Suprapubic skin (tissue), 4 donors: Measurements from ENCODE around the gene PPP1R2. TPM values are rescaled to one million over a fixed set of nuclear protein-coding genes. Genes with fewer than 3 reads are reported as not detected.

Source experiments
- DNase-seq, 2 donors: peaks; one replicate each; pipeline ENCODE4 v3.0.0-alpha.2; 2019; ENCODE audit warnings: low spot score in 2 of 2
- H3K27ac ChIP-seq: fragments of 200-600 bp; sonication (generic); one replicate; pipeline ENCODE4 v1.5.1; 2019
- H3K27me3 ChIP-seq: fragments of 200-600 bp; sonication (generic); one replicate; pipeline ENCODE4 v1.5.1; 2019
- H3K36me3 ChIP-seq: fragments of 200-600 bp; sonication (generic); one replicate; pipeline ENCODE4 v1.5.1; 2019
- H3K4me1 ChIP-seq: fragments of 200-600 bp; sonication (generic); one replicate; pipeline ENCODE4 v1.5.1; 2019
- H3K4me3 ChIP-seq: fragments of 200-600 bp; sonication (generic); one replicate; pipeline ENCODE4 v1.5.1; 2019; ENCODE audit warnings: mild to moderate bottlenecking
- H3K9me3 ChIP-seq: fragments of 200-600 bp; sonication (generic); one replicate; pipeline ENCODE4 v1.5.1; 2019
- EP300 ChIP-seq: sonication (generic); formaldehyde crosslinking; IDR thresholded peaks from one replicate; pipeline ENCODE4 v1.6.1; 2017; ENCODE audit warnings: antibody characterized with exemption
- POLR2A ChIP-seq, 2 donors: fragments of 450-650 bp; IDR thresholded peaks; one replicate each; pipeline ENCODE4 v1.6.1; 2017; ENCODE audit warnings: antibody characterized with exemption in 2 of 2, mild to moderate bottlenecking in 2 of 2, moderate library complexity in 2 of 2
- POLR2AphosphoS5 ChIP-seq, 3 donors: sonication (generic); formaldehyde crosslinking; IDR thresholded peaks; one replicate each; pipeline ENCODE4 v1.6.1; 2017; ENCODE audit warnings: antibody characterized with exemption in 3 of 3
- WGBS: methylation state at CpG from one replicate; pipeline ENCODE4 v1.1.5; 2018; 5-methylcytosine and 5-hydroxymethylcytosine counted together
- total RNA-seq, 4 donors: library from RNA; depleted of rRNA; stranded (reverse); fragments of >200 nt; gene quantifications; one replicate each; pipeline ENCODE4 v1.1.0, GENCODE V29; 2016
- TF ChIP-seq, protein P1 (sequence below), 2 donors: fragments of 200-600 bp in 1 of 2; fragments of 450-650 bp in 1 of 2; sonication (generic) in 1 of 2; IDR thresholded peaks; one replicate each; pipeline ENCODE4 v1.5.1; 2016 to 2019; ENCODE audit warnings: antibody characterized with exemption in 2 of 2, mild to moderate bottlenecking in 1 of 2, moderate library complexity in 1 of 2

PPP1R2 gene
- total RNA-seq, 4 donors from 2014 or later, result 61.7 to 96.0 (median 71.4) TPM

DNA sequence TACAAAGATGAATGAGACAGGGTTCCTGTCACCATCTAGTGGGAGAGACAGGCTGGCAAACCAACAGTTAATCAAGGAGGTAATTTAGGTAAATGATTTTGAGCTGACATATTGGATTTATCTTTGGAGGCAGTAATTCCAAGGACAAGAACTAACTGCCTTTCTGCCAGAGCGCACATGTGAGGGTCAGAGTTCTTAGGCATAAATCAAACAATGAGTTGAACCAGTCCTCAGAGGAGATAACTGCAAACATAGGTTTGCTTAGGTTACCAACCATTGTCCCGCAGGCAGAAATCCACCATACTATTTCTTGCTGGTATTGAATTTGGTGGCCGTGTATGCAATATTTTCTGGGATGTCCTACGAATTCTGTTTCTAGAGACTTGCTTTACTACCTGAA, 14.2 kb upstream of the PPP1R2 start:
- no peak overlapping the region for H3K27ac ChIP-seq
- TF ChIP-seq EP300 (no peak), POLR2A (IDR thresholded peaks at IDR 0.05) (no peak)
- TF ChIP-seq, protein P1, sequence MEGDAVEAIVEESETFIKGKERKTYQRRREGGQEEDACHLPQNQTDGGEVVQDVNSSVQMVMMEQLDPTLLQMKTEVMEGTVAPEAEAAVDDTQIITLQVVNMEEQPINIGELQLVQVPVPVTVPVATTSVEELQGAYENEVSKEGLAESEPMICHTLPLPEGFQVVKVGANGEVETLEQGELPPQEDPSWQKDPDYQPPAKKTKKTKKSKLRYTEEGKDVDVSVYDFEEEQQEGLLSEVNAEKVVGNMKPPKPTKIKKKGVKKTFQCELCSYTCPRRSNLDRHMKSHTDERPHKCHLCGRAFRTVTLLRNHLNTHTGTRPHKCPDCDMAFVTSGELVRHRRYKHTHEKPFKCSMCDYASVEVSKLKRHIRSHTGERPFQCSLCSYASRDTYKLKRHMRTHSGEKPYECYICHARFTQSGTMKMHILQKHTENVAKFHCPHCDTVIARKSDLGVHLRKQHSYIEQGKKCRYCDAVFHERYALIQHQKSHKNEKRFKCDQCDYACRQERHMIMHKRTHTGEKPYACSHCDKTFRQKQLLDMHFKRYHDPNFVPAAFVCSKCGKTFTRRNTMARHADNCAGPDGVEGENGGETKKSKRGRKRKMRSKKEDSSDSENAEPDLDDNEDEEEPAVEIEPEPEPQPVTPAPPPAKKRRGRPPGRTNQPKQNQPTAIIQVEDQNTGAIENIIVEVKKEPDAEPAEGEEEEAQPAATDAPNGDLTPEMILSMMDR (IDR thresholded peaks at IDR 0.05), result no peak
- no peaks in the 10 kb centered on the region for H3K4me1 ChIP-seq
- no peak for DNase-seq
- no peaks in the 10 kb centered on the region for H3K36me3 ChIP-seq
- H3K27me3 ChIP-seq, result no peaks in the 10 kb centered on the region
- no peak overlapping the region for H3K4me3 ChIP-seq
- 68% methylated on average over 4 of the region's 4 CpGs for WGBS
- no peaks in the 10 kb centered on the region for H3K9me3 ChIP-seq

DNA sequence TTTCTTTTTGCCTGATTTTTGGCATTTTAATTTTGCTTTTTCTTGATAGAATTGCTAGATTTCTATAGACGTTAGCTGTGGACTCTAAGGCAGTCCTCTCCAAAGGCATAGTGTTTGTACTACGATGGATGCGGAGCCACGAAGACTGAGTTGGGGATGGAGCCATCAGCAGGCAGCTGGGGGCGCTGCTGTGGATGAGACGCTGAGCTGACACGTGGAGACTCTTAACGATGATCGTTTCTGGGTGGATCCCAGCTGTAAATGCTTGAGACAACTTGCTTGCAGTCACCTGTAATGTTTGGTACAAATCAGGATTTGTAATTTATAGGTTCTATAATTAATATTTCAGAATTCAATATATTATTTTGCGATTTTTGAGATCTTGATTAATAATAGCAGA, 13.3 kb upstream of the PPP1R2 start:
- no peak for TF ChIP-seq POLR2AphosphoS5 (IDR thresholded peaks at IDR 0.05)
- TF ChIP-seq EP300, result no peak
- TF ChIP-seq POLR2A (IDR thresholded peaks at IDR 0.05), result no peak
- TF ChIP-seq, protein P1 (IDR thresholded peaks at IDR 0.05), result peak in 1 of 2 donors; percentile 24
- no peak for DNase-seq
- no peak overlapping the region for H3K27ac ChIP-seq
- no peaks in the 10 kb centered on the region for H3K36me3 ChIP-seq
- H3K4me1 ChIP-seq, result peaks cover 2% of the 10 kb centered on the region
- no peaks in the 10 kb centered on the region for H3K9me3 ChIP-seq
- no peak overlapping the region for H3K4me3 ChIP-seq
- H3K27me3 ChIP-seq, result no peaks in the 10 kb centered on the region
- 36% methylated on average over 10 of the region's 10 CpGs for WGBS

DNA sequence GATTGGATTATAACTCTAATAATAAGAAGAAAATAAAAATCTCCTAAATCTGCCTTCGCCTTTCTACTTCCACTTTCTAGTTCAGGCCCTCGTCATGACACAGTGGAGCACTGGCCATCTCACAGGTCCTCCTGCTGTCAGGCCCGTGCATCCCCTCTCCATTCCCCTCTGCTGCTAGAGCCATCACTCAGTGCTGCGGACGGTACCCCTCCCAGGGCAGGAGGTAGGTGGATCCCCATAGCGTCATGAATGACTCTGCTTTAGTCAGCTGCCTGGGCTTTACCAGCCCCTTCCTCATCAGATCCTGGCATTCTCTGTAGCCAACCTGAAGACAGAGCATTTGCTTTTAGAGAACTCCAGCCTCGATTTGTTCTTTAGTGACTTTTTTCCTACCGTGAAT, 12.0 kb upstream of the PPP1R2 start:
- no peak for DNase-seq
- Histone ChIP-seq H3K27ac (no peak overlapping the region), H3K27me3 (no peaks in the 10 kb centered on the region), H3K4me1 (peaks cover 10% of the 10 kb centered on the region), H3K9me3 (no peaks in the 10 kb centered on the region), H3K4me3 (no peak overlapping the region), H3K36me3 (no peaks in the 10 kb centered on the region)
- TF ChIP-seq, protein P1 (IDR thresholded peaks at IDR 0.05), result no peak
- no peak for TF ChIP-seq POLR2AphosphoS5 (IDR thresholded peaks at IDR 0.05)
- no peak for TF ChIP-seq POLR2A (IDR thresholded peaks at IDR 0.05)
- TF ChIP-seq EP300, result no peak
- WGBS, result 76% methylated on average over 8 of the region's 8 CpGs

DNA sequence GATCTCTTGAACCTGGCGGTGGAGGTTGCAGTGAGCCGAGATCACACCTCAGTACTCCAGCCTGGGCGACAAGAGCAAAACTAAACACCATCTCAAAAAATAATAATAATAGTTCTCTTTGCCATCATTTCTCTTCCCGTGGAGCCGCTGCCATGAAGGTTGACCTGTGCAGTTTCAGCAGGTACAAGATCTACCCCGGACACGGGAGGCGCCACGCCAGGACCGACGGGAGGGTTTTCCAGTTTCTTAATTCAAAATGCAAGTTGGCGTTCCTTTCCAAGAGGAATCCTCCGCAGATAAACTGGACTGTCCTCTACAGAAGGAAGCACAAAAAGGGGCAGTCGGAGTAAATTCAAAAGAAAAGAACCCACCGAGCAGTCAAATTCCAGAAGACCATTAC, 11.3 kb upstream of the PPP1R2 start:
- 96% methylated on average over 15 of the region's 15 CpGs for WGBS
- no peaks in the 10 kb centered on the region for H3K27me3 ChIP-seq
- H3K27ac ChIP-seq, result no peak overlapping the region
- no peak for DNase-seq
- H3K4me3 ChIP-seq, result no peak overlapping the region
- H3K36me3 ChIP-seq, result no peaks in the 10 kb centered on the region
- TF ChIP-seq POLR2A (IDR thresholded peaks at IDR 0.05) (no peak), EP300 (no peak), POLR2AphosphoS5 (IDR thresholded peaks at IDR 0.05) (no peak)
- TF ChIP-seq, protein P1 (IDR thresholded peaks at IDR 0.05), result no peak
- H3K9me3 ChIP-seq, result no peaks in the 10 kb centered on the region
- H3K4me1 ChIP-seq, result peaks cover 10% of the 10 kb centered on the region

DNA sequence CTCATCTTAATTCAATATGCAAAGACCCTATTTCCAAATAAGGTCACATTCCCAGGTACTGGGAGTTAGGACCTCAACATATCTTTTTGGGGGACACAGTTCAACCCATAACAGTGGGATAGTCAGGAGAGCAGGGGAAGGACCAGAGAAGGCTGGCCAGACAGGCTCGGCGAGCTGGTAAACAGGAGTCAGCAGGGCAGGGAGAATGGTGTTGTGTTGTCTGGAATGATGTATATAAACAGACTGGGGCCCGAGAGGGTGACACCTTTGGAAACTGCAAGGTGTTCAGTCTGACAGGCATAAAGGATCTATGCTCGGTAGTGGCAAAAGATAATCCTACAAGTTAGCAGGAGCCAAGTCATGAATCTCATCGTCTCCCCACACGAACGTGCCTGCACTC, 10.1 kb upstream of the PPP1R2 start:
- no peak for DNase-seq
- Histone ChIP-seq H3K27ac (no peak overlapping the region), H3K4me3 (no peak overlapping the region), H3K9me3 (no peaks in the 10 kb centered on the region), H3K36me3 (no peaks in the 10 kb centered on the region), H3K27me3 (no peaks in the 10 kb centered on the region), H3K4me1 (peaks cover 14% of the 10 kb centered on the region)
- TF ChIP-seq POLR2AphosphoS5 (IDR thresholded peaks at IDR 0.05), result no peak
- TF ChIP-seq EP300, result no peak
- TF ChIP-seq, protein P1 (IDR thresholded peaks at IDR 0.05), result no peak
- no peak for TF ChIP-seq POLR2A (IDR thresholded peaks at IDR 0.05)
- WGBS, result 84% methylated on average over 7 of the region's 7 CpGs
